GM18502 (cell line): ENCODE data around the gene GPALPP1.
A peak's percentile ranks its signal among the peaks of the same experiment; 100 is the strongest.
"Not testable (repeated sequence)": the region's sequence is repeated elsewhere in the genome, so short reads cannot be mapped to it uniquely, and the experiment has no call there.

Experiments
- ATAC-seq: cut with Tn5 transposase; IDR thresholded peaks from one replicate; pipeline ENCODE4 v1.9.1; 2021; ENCODE audit warnings: mild to moderate bottlenecking; ENCODE audit not compliant: unreplicated experiment, poor library complexity

The GPALPP1 gene

GRCh38 chr13:44989071-44989889 lies at the start of gene GPALPP1, which contains the start of gene NUFIP1:
Gene GPALPP1 (plus strand): TSS chr13:44989538. CDS start chr13:44989655, 117 bp downstream.
Gene NUFIP1 (minus strand): TSS chr13:44989471. CDS start chr13:44989436, 35 bp downstream.
- ATAC-seq = peak; percentile 98

GRCh38 chr13:44943411-44943810 lies 45.9 kb upstream of the GPALPP1 start:
- not testable (repeated sequence) for ATAC-seq

- no peak for ATAC-seq
These were observed 38.2 kb upstream of the GPALPP1 start for GRCh38 chr13:44951184-44951583.

- ATAC-seq = no peak
These were observed 36.7 kb upstream of the GPALPP1 start for GRCh38 chr13:44952671-44953070.

- ATAC-seq = no peak
These were observed 35.1 kb upstream of the GPALPP1 start for GRCh38 chr13:44954224-44954623.

- ATAC-seq = no peak
These were observed 33.9 kb upstream of the GPALPP1 start for GRCh38 chr13:44955406-44955805.

- ATAC-seq = no peak
These were observed 27.3 kb upstream of the GPALPP1 start for GRCh38 chr13:44961997-44962396.

- ATAC-seq = no peak
These were observed 21.5 kb upstream of the GPALPP1 start for GRCh38 chr13:44967704-44968433.

GRCh38 chr13:44968434-44968815 lies 20.9 kb upstream of the GPALPP1 start:
- ATAC-seq = no peak

- no peak for ATAC-seq
These were observed 19.5 kb upstream of the GPALPP1 start for GRCh38 chr13:44969551-44970484.

GRCh38 chr13:44971656-44972595 lies 17.4 kb upstream of the GPALPP1 start:
- ATAC-seq = no peak

- no peak for ATAC-seq
These were observed 16.3 kb upstream of the GPALPP1 start for GRCh38 chr13:44972956-44973581.

GRCh38 chr13:44974056-44974793 lies 15.1 kb upstream of the GPALPP1 start:
- ATAC-seq = peak; percentile 72

GRCh38 chr13:44976196-44976595 lies 13.1 kb upstream of the GPALPP1 start:
- ATAC-seq = no peak

- ATAC-seq = no peak
These were observed 12.3 kb upstream of the GPALPP1 start for GRCh38 chr13:44976949-44977583.

- no peak for ATAC-seq
These were observed 11.0 kb upstream of the GPALPP1 start for GRCh38 chr13:44978328-44978727.

- no peak for ATAC-seq
These were observed 603 bp downstream of the GPALPP1 start for GRCh38 chr13:44989941-44990340.

GRCh38 chr13:45003417-45003816 lies 14.1 kb downstream of the GPALPP1 start:
- no peak for ATAC-seq
